GM21786 (cell line): ENCODE data around the gene MYL4.
"Not testable (repeated sequence)": the region's sequence is repeated elsewhere in the genome, so short reads cannot be mapped to it uniquely, and the experiment has no call there.

Experiments used
- ATAC-seq: cut with Tn5 transposase; IDR thresholded peaks from one replicate; pipeline ENCODE4 v1.9.1; 2021; ENCODE audit not compliant: unreplicated experiment

Gene MYL4

GRCh38 chr17:47219621-47220475 is 10.7 kb downstream of the MYL4 start:
- no peak for ATAC-seq

GRCh38 chr17:47220531-47220999 is 11.4 kb downstream of the MYL4 start:
- ATAC-seq = no peak

- ATAC-seq = no peak
Measured at GRCh38 chr17:47221154-47221553, 12.0 kb downstream of the MYL4 start.

GRCh38 chr17:47222047-47222446 is 12.9 kb downstream of the MYL4 start:
- ATAC-seq = no peak

GRCh38 chr17:47223007-47223406 is 13.9 kb downstream of the MYL4 start:
- no peak for ATAC-seq

- ATAC-seq = no peak
Measured at GRCh38 chr17:47223460-47223859, 14.3 kb downstream of the MYL4 start.

GRCh38 chr17:47224077-47224476 is 14.9 kb downstream of the MYL4 start:
- not testable (repeated sequence) for ATAC-seq

GRCh38 chr17:47224966-47225365 is 15.8 kb downstream of the MYL4 start:
- ATAC-seq = no peak

GRCh38 chr17:47225436-47225858 is 16.3 kb downstream of the MYL4 start:
- no peak for ATAC-seq

- no peak for ATAC-seq
Measured at GRCh38 chr17:47225911-47226688, 17.0 kb downstream of the MYL4 start.

GRCh38 chr17:47227862-47228261 is 18.7 kb downstream of the MYL4 start:
- ATAC-seq = no peak

- no peak for ATAC-seq
Measured at GRCh38 chr17:47229535-47230443, 20.6 kb downstream of the MYL4 start.

GRCh38 chr17:47230864-47231263 is 21.7 kb downstream of the MYL4 start:
- no peak for ATAC-seq

- no peak for ATAC-seq
Measured at GRCh38 chr17:47231334-47231733, 22.2 kb downstream of the MYL4 start.

GRCh38 chr17:47231866-47232265 is 22.7 kb downstream of the MYL4 start:
- no peak for ATAC-seq

- no peak for ATAC-seq
Measured at GRCh38 chr17:47232465-47232864, 23.3 kb downstream of the MYL4 start.

GRCh38 chr17:47235506-47235905 is 26.4 kb downstream of the MYL4 start:
- ATAC-seq = no peak

GRCh38 chr17:47235923-47236322 is 26.8 kb downstream of the MYL4 start:
- no peak for ATAC-seq

GRCh38 chr17:47237841-47238240 is 28.7 kb downstream of the MYL4 start:
- ATAC-seq = no peak

GRCh38 chr17:47238321-47239010 is 29.3 kb downstream of the MYL4 start:
- ATAC-seq = no peak
